GM12892 (cell line): ENCODE measurements around the gene DYNC1I1.

Experiments
- POLR2A ChIP-seq: IDR thresholded peaks from 2 replicates; pipeline ENCODE4 v1.6.1; 2011; ENCODE audit warnings: low read depth, low read length, control low read depth
- TAF1 ChIP-seq: IDR thresholded peaks from 2 replicates; pipeline ENCODE4 v1.6.1; 2011; ENCODE audit warnings: low read depth, mild to moderate bottlenecking, control low read depth, low read length, borderline replicate concordance

GRCh38 chr7:95977994-95978393 is 205.6 kb downstream of the DYNC1I1 start:
- TF ChIP-seq POLR2A (no peak), TAF1 (no peak)
